GM19099 (cell line): ENCODE results near the gene GRM6.

Experiments
- POLR2A ChIP-seq: IDR thresholded peaks from 3 replicates; pipeline ENCODE4 v1.6.1; 2011; ENCODE audit warnings: low read depth; ENCODE audit not compliant: insufficient read length; ENCODE audit errors: extremely low read depth

GRM6 gene

DNA sequence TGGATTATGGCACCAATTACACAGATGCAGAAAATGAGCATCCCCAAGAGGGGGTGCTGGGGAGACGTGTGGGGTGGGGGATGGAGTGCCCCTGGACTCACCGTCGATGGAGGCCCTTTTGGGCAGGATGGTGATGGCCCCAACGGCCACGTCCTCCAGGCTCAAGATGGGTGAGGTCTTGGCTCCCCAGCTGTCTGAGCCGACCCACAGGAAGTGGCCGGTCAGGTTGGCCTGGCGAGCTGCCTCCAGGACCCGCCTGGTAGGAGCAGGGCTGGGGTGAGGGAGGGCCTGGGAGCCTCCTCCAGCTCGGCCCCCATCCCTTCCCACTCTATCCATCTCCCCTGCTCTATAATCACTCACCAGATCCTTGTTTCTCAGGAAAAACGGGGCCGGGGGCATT is 4.6 kb downstream of the GRM6 start:
- no peak for TF ChIP-seq POLR2A

DNA sequence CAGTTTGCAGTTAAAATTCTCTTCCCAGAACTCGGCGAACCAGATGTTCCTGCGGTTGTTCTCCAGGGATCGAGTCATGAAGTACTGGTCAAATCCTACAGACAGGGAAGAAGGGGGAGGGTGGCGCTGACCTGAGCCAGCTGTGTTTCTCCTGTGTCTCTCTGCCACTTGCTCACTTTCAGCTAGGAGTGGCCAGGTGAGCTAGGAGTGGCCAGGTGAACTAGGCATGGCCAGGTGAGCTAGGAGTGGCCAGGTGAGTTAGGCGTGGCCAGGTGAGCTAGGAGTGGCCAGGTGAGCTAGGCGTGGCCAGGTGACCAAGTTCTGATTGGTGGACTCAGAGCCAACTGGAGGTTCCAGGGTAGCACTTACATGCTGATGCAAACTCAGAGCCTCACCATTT is 5.8 kb downstream of the GRM6 start:
- TF ChIP-seq POLR2A = no peak

DNA sequence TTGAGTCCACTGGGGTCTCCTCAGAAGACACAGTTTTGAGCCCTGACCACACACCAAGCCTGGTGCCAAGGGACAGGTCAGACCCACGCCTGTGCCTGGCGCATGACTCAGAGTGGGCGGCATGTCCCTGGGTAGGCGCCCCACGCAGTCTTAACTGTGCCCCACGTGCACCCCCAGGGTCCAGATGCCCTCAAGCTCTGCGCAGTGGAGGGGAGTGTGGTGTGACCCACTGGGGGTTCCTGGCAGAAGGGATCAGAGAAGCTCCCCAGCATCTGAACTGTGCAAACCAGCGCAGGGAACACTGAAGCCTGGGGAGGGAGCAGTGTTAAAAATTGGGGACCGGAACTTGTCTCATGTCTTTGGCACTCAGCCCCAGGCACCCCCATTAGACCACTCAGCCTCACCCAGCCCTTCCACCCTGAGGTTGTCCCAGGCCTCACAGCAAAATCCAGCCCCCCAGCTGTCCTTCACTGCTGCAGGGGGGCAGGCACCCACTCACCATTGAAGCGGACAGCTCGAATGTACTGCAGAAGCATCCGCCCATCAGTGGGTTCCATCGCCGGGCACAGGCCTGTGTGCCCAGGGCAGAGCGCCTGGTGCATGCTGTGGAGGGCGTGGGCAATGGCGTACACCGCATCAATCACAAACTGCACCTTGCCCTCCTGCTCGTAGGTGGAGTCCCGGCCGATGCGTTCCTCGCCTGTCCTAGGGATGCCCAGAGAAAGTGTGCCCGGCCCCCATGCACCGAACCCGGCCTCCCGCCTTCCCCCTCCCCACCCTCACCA is 6.5 kb downstream of the GRM6 start:
- no peak for TF ChIP-seq POLR2A

DNA sequence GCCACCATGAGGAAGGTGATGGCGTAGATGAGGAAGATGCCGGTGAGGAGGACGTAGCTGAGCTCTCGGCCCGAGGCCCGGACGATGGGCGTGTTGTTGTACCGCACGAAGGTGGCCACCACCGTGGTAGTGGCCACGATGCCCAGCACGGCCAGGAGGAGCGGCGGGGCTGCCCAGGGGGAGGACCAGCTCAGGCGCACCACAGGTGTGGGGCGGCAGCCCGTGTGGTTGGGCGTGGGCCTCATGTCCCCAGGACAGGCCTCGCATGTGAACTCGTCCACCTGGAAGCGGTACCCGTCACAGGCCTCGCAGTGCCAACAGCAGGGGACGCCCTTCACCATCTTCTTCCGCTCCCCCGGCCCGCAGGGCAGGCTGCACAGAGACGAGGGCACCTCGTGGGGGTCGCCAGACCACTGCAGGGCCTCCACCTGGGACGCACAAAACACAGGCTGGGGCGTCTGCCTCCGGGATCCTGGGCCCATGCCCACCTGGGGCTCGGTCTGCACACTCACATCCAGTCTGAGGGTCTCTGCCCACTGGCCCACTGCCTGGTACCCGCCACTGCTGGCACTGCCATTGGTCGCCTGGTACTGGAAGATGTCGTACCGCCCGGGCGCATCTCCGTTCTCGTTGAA is 8.7 kb downstream of the GRM6 start:
- TF ChIP-seq POLR2A = no peak

DNA sequence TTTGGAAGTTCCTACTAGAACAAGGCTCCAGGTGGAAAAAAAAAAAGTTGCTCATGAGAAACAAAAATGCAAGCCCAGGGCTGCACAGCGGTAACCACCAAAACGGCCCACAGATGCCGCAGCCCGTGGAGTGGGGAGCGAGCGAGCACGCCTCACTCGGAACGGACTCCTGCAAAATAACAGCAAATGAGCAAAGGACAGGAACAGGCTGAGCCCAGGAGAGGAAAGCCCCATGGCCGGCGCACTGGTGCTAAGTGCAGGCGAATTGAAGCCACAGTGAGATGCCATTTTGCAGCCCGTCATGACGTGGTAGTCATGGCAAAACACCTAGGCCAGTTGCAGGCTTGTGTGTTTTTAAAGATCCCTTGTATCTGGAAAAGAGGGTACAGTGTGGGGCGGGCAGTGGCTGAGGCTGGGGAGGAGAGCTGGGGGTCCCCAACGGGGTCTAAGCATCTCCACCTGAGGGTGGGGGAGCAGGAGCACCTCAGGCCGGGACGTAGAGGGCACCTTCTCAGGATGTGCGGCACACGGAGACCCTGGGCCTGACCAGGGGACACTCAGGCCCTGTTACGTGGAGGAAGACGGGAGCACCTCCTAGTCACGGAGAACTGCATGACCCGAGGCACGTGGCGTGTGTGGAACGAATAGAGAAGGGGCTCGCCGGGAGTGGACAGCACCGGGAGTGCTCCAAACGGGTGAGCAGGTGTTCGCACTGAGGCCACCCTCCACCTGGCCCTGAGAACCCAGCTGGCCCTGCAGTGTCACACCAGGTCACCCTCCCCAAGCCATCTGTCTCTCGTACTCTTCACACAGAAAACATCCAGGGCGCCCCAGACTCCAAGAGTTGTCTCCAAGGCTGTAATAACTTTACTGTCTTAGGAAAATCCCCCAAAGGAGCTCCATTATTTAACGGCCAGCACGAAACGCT is 10.7 kb downstream of the GRM6 start:
- TF ChIP-seq POLR2A = no peak

DNA sequence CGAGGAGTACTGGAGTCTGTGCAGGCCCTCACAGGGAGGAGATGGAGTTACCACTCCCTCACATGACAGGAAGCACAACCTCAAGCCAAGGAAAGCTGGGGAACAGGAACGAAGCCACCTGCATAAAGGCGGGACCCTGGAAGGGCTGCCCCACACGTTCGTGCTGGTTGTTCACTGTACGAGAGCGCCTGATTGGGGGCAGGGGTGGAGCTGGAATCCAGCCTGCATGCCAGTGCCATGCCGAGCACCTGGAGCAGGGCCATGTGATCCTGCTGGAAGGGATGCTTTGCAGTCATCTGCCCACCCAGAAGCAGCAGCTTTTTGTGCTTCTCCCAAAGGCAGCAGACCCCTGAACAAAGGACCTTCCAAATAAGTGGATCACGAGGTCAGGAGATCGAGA is 11.4 kb downstream of the GRM6 start:
- TF ChIP-seq POLR2A = no peak

DNA sequence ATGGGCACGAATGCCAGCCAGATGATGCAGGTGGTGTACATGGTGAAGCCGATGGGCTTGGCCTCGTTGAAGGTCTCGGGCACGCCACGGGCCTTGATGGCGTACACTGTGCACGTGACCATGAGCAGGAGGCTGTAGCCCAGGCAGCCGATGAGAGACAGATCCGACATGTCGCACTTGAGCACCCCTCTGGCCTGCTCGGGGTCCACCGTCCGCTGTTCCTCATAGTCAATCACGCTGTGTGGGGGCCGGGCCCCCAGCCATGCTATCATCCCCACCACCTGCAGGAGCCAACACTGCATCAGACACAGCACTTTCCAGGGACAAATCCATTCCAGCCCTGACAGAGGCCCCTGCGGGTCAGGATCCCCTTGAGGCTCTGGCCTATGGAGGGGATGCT is 12.2 kb downstream of the GRM6 start:
- no peak for TF ChIP-seq POLR2A

DNA sequence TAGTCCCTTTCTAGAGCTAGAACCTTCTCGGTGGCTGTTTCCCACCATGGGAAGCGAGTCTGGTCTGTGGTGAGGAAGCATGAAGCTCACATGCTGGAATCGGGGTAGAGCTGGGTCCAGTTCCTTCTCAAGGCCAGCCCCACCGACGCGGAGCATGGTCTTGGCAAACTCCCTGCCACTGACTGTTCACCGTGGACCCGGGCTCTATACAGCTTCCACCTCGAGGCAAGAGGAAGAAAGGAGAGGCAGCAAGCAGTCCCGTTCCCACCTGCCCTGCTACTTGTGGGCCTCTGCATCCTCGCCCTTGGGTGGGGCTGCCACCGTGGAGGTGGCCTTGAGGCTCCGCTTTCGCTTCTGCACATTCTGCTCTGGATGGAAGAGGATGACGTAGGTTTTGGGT is 13.7 kb downstream of the GRM6 start:
- no peak for TF ChIP-seq POLR2A

DNA sequence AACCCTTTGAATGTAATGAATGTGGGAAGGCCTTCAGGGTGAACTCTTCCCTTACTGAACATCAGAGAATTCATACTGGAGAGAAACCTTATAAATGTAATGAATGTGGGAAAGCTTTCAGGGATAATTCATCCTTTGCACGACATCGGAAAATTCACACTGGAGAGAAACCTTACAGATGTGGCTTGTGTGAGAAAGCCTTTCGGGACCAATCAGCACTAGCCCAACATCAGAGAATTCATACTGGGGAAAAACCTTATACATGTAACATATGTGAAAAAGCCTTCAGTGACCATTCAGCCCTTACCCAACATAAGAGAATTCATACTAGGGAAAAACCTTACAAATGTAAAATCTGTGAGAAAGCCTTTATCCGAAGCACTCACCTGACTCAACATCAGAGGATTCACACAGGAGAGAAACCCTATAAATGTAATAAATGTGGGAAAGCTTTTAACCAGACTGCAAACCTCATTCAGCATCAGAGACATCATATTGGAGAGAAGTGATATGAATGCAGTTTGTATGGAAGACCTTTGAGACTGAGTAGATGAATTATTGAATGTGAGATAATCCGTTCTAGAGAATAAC is 29.6 kb downstream of the GRM6 start:
- no peak for TF ChIP-seq POLR2A

DNA sequence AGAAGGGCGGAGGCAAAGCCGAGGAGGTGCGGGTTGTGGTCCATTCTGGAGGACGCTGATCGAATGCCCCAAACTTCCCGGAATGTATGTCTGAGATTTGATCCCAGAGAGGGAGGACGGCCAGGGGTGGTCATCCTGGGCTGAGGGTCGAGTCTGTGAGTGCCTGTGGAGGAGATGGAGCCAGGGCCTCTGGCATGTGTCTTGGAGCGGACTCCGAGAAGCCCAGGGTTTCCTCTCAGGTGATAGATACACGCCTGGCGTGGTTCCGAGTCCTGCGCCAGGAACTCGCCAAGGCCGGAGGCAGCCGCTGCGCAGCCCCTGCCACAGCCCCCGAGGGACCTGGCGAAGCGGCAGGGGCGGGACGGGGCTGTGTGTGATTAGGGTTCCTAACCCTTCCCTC is 53.8 kb downstream of the GRM6 start:
- no peak for TF ChIP-seq POLR2A

DNA sequence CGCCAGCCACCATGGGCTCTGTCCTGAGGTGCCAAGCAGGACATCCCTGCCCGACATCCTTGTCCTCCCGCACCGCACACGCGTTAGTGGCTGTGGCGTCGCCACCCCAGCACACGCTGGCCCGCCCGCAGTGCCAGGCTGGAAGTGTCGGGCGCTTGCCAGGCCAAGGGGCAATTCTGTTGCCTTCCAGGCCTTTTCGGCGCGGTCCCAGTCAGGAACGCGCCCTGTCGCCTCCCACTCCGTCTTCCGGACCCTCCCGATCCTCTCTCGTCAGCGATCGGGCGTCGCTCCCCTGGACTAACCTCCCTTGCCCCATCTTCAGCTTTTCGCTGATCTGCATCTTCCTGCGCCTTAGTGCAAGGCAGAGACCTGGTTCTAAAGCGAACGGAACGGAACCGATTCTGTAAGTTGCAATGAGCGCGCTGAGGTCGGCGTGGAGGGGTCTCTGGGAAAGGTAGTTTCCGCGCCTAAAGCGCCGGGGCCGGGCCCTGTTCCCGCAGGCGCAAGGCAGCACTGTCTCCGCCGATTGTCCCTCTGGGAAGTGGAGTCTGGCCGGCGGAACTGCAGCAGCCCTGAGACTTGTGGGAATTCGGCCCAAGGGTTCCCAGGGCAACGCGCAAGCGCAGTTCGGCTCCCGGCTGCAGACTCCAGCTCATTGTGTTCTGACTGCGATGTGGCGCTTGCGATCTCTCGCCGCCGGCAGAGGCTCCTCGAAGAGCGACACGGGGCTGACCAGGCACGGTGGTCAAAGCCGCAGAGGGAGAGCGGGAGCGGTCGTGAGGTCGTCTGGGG is 54.4 kb downstream of the GRM6 start, which contains the start of gene ZNF454:
ZNF454 (plus strand) TSS at position 630 of the 792 bp plus-strand sequence. CDS start 1,594 bp downstream, outside the sequence.
- TF ChIP-seq POLR2A = no peak

DNA sequence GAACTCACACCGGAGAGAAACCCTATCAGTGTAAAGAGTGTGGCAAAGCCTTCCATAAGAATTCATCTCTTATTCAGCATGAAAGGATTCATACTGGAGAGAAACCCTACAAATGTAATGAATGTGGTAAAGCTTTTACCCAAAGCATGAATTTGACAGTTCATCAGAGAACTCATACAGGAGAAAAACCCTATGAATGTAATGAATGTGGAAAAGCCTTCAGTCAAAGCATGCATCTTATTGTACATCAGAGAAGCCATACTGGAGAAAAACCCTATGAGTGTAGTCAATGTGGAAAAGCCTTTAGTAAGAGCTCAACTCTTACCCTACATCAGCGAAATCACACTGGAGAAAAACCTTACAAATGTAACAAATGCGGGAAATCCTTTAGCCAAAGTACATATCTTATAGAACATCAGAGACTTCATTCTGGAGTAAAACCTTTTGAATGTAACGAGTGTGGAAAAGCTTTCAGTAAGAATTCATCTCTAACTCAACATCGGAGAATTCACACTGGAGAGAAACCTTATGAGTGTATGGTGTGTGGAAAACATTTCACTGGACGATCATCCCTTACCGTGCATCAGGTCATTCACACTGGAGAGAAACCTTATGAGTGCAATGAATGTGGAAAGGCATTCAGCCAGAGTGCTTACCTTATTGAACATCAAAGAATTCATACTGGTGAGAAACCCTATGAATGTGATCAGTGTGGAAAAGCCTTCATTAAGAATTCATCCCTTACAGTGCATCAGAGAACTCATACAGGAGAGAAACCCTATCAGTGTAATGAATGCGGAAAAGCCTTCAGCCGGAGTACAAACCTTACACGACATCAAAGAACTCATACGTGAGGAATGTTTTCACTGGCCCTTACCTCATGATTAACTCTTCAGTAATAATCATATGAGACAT is 63.0 kb downstream of the GRM6 start:
- no peak for TF ChIP-seq POLR2A
